HG03460 (cell line): ENCODE data around the gene GPSM1.

Experiments used
- ATAC-seq: cut with Tn5 transposase; IDR thresholded peaks from one replicate; pipeline ENCODE4 v1.9.1; 2021; ENCODE audit not compliant: unreplicated experiment

The GPSM1 gene

GRCh38 chr9:136304456-136304855 lies 22.9 kb upstream of the GPSM1 start:
- ATAC-seq, result no peak

GRCh38 chr9:136304981-136305380 lies 22.4 kb upstream of the GPSM1 start:
- no peak for ATAC-seq

GRCh38 chr9:136305804-136306203 lies 21.5 kb upstream of the GPSM1 start:
- no peak for ATAC-seq

GRCh38 chr9:136306211-136307208 lies 20.8 kb upstream of the GPSM1 start:
- no peak for ATAC-seq

GRCh38 chr9:136307215-136307750 lies 20.1 kb upstream of the GPSM1 start:
- no peak for ATAC-seq

- ATAC-seq, result no peak
These were observed 19.2 kb upstream of the GPSM1 start for GRCh38 chr9:136308006-136308701.

GRCh38 chr9:136308702-136309053 lies 18.7 kb upstream of the GPSM1 start:
- no peak for ATAC-seq

- no peak for ATAC-seq
These were observed 18.1 kb upstream of the GPSM1 start for GRCh38 chr9:136309101-136309801.

- no peak for ATAC-seq
These were observed 17.5 kb upstream of the GPSM1 start for GRCh38 chr9:136309806-136310220.

- ATAC-seq, result no peak
These were observed 16.9 kb upstream of the GPSM1 start for GRCh38 chr9:136310273-136311030.

GRCh38 chr9:136311051-136312008 lies 16.0 kb upstream of the GPSM1 start:
- ATAC-seq, result no peak

GRCh38 chr9:136312009-136312375 lies 15.3 kb upstream of the GPSM1 start:
- ATAC-seq, result no peak

- no peak for ATAC-seq
These were observed 14.9 kb upstream of the GPSM1 start for GRCh38 chr9:136312436-136312835.

GRCh38 chr9:136313111-136314055 lies 14.0 kb upstream of the GPSM1 start:
- no peak for ATAC-seq

- no peak for ATAC-seq
These were observed 13.3 kb upstream of the GPSM1 start for GRCh38 chr9:136314056-136314416.

- no peak for ATAC-seq
These were observed 12.4 kb upstream of the GPSM1 start for GRCh38 chr9:136314944-136315343.

GRCh38 chr9:136316271-136316751 lies 11.0 kb upstream of the GPSM1 start:
- ATAC-seq, result no peak
